Sciatic nerve (tissue), 2 donors: Measurements from ENCODE around the gene CFC1. TPM values are rescaled to one million over a fixed set of nuclear protein-coding genes. Genes with fewer than 3 reads are reported as not detected.
"Not testable (repeated sequence)": the region's sequence is repeated elsewhere in the genome, so short reads cannot be mapped to it uniquely, and the experiment has no call there.

Experiments
- ATAC-seq: fragments of 200-7000 bp; cut with Tn5 transposase; one replicate; pipeline ENCODE4 v1.9.1; 2020; ENCODE audit warnings: mild to moderate bottlenecking, moderate library complexity
- DNase-seq: peaks from one replicate; pipeline ENCODE4 v3.0.0-alpha.2; 2020; ENCODE audit warnings: low spot score
- intact Hi-C: fragments of 100-400 bp; cut with DNase I; formaldehyde crosslinking; loops from one replicate; pipeline ENCODE4 v1.14.2; 2022
- total RNA-seq: library from RNA; stranded (reverse); fragmentation: NEBNext Ultra II Directional; extraction: Animal tissue kit (Norgen Biotek cat#: 25700); gene quantifications from one replicate; pipeline ENCODE4 v1.2.1, GENCODE V29; 2021
- donor health status: DM: no; HTN: no; CAD: no.
- donor health status: DM: no; HTN: no; CAD: no.

CFC1 gene
- total RNA-seq, 1 donor from 2014 or later: not detected

DNA sequence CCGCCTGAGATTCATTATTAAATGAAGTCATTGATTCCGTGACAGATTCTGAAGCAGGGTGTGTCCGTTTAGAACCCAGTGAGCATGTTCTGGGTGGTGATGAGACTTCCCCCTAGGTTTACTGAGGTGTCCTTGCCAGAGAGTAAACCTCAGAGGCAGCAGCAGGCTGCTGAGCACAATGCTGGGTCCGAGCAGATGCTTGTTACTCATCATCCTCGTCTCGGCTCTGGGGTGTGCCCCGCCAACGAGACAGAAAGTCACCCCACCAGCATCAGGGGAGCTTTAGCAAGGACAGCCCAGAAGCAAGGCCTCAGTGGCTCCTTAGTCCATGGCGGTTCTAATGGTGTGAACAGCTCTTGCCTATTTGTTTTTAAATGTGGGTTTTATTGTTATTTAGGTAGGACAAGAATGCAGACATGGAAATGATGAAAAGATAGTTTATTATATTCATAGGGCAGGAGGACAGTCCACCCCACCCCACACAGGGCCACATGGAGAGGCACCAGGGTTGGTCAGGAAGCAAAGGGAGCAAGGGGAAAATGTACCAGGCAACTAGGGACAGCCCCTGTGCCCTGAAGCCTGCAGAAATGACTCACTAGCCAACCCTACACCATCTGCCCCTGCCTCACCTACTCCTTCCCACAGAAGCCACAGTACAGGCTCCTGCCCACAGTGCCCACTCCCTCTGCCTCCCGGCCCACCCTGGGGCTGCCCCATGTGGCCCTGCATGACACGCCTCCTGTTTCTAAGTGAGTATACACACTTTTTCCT, 10.5 kb downstream of the CFC1 start:
- intact Hi-C loops, ATAC-seq: not testable (repeated sequence)
- peak; percentile 45 for DNase-seq

DNA sequence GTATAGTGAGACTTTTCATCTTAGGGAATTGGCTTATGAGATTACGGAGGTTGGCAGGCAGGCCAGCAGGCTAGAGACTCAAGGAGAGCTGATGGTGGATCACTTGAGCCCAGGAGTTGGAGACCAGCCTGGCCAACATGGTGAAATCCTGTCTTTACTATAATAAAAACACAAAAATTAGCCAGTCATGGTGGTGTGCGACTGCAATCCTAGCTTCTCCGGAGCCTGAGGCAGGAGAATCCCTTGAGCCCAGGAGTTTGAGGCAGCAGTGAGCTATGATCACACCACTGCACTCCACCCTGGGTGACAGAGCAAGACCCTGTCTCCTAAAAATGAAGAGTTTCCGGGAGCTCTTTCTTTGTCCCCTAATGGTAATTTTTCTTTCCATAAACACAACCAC, 14.6 kb downstream of the CFC1 start:
- intact Hi-C loops, ATAC-seq, DNase-seq: not testable (repeated sequence)

DNA sequence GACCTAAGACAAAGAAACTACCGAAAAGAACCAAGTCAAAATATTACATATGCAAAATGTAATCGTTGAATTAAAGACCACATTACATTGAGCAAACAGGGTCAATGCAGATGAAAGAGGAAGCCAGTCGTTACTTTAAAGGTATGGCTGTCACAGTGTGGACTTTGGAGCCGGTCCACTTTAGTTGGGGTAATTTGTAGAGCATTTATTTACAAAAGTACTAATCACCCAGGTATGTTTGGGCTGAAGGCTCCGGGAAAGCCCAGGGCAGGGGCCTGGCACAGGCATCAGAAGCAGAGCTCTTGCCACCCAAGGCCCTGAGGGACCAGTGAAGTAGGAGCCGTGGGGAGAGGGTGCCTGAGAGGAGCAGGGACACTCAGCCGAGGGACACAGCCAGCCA, 15.8 kb downstream of the CFC1 start:
- ATAC-seq, DNase-seq, intact Hi-C loops: not testable (repeated sequence)

GRCh38 chr2:130582970-130583369, 16.4 kb downstream of the CFC1 start:
- DNase-seq, intact Hi-C loops, ATAC-seq: not testable (repeated sequence)

GRCh38 chr2:130581491-130581890, 17.9 kb downstream of the CFC1 start:
- ATAC-seq, DNase-seq, intact Hi-C loops: not testable (repeated sequence)

DNA sequence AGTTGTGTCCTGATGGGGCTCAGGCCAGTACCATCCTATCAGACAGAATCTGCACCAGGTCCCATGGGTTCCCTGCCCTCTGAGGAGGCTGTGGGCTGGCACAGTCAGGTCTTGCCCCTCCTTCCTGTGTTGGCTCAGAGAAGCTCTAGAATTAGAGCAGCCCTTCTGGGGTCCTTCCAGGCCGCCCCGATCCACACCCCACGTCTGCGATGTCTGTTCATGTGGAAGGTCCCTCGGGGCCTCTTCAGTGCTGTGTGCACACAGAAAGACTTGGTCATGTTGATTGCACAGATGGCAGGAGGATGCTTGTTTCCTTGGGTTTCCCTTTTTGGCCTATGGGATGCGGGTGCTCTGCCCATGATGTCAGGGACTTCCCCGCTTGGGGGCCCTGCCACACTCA, 20.3 kb downstream of the CFC1 start:
- intact Hi-C loops, DNase-seq: not testable (repeated sequence)

GRCh38 chr2:130577559-130577958, 21.8 kb downstream of the CFC1 start:
- intact Hi-C loops, ATAC-seq, DNase-seq: not testable (repeated sequence)

More for the DNA sequence above, 20.3 kb downstream of the CFC1 start:
- ATAC-seq: not testable (repeated sequence)

DNA sequence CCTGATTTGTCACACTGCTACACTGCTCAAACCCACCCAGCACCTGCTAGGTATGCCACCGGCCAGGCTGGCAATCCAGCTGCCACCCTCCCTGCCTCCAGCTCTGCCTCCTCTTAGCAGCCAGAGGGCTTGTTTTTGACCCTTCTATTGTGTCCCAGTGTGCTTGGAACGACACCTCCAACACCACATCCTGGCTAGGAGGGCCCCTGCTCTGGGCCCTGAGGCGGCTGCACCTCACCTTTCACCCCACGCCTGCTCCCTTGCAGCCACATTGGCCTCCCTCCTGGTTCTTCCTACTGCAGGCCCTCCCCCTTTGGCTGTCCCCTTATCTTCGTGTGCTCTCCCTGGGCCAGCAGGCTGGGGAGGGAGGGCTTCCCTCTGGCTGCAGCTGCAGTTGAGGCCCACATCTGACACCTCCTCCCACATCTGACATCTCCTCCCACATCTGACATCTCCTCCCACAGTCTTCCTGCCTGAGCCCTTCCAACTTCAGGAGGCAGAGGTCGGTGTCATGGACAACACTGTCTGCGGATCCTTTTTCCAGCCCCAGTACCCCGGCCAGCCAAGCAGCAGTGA, 23.1 kb downstream of the CFC1 start:
- DNase-seq, intact Hi-C loops: not testable (repeated sequence)
- peak; percentile 20 for ATAC-seq

DNA sequence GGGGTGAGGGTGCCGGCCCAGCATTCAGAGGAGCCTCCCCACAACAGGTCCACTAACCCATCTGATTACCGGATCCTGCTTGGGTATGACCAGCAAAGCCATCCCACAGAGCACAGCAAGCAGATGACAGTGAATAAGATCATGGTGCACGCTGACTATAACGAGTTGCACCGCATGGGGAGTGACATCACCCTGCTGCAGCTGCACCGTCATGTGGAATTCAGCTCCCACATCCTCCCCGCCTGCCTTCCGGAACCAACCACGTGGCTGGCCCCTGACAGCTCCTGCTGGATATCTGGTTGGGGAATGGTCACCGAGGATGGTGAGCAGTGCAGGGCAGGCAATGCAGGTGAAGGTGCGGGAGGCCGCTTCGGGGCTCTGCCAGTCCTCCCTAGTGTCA, 25.1 kb downstream of the CFC1 start:
- not testable (repeated sequence) for DNase-seq

DNA sequence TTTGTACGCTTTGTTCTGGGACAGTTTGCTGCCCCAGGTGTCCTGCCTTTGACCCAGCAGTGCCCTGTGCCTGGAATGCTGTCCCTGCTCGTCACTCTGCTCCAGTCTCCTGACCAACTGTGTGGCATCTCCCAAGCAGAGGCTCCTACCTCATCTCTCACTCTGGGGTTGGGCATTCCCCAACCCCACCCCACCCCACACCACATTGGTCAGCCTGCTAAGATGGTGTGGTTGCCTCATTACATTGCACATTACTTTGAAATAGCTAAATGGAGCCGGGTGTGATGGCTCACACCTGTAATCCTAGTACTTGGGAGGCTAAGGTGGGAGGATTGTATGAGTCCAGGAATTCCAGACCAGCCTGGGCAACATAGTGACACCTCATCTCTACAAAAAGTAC, 27.4 kb downstream of the CFC1 start:
- ATAC-seq, DNase-seq, intact Hi-C loops: not testable (repeated sequence)

More for the DNA sequence above, 25.1 kb downstream of the CFC1 start:
- ATAC-seq, intact Hi-C loops: not testable (repeated sequence)

GRCh38 chr2:130566165-130566564, 33.2 kb downstream of the CFC1 start:
- ATAC-seq, DNase-seq, intact Hi-C loops: not testable (repeated sequence)

- intact Hi-C loops, ATAC-seq, DNase-seq: not testable (repeated sequence)
These were observed 42.9 kb downstream of the CFC1 start for GRCh38 chr2:130556441-130556840.

DNA sequence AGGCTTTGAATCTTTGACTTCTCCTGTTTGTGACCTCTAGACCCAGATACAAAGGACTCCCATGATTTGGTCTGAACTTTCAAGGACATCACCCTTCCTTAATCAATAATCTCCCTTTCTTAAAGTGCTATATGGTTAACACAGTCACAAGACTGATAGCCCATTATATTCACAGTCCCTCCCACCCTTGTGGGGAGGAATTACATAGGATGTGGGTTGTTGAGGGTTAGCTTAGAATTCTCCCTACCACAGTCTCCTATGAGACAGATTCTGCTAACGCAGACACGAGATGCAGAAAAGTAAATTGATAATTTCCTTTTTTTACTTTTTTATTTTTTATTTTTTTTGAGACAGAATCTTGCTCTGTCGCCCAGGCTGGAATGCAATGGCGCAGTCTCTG, 45.2 kb downstream of the CFC1 start:
- ATAC-seq, intact Hi-C loops, DNase-seq: not testable (repeated sequence)

- intact Hi-C loops, DNase-seq: not testable (repeated sequence)
- peak; percentile 35 for ATAC-seq
These were observed 49.9 kb downstream of the CFC1 start for GRCh38 chr2:130549475-130549874.

DNA sequence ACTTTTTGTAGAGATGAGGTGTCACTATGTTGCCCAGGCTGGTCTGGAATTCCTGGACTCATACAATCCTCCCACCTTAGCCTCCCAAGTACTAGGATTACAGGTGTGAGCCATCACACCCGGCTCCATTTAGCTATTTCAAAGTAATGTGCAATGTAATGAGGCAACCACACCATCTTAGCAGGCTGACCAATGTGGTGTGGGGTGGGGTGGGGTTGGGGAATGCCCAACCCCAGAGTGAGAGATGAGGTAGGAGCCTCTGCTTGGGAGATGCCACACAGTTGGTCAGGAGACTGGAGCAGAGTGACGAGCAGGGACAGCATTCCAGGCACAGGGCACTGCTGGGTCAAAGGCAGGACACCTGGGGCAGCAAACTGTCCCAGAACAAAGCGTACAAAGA, 51.0 kb downstream of the CFC1 start:
- intact Hi-C loops, DNase-seq, ATAC-seq: not testable (repeated sequence)

- ATAC-seq: peak; percentile 53
- intact Hi-C loops, DNase-seq: not testable (repeated sequence)
These were observed 54.4 kb downstream of the CFC1 start for GRCh38 chr2:130544978-130545377.

GRCh38 chr2:130543785-130544528, 55.4 kb downstream of the CFC1 start:
- DNase-seq, intact Hi-C loops: not testable (repeated sequence)
- ATAC-seq: peak; percentile 61

GRCh38 chr2:130542789-130543188, 56.6 kb downstream of the CFC1 start:
- intact Hi-C loops, DNase-seq, ATAC-seq: not testable (repeated sequence)
